Stomach (tissue), 9 donors: ENCODE measurements around the gene PLIN5. TPM values are rescaled to one million over a fixed set of nuclear protein-coding genes. Genes with fewer than 3 reads are reported as not detected.
"Not testable (repeated sequence)": the region's sequence is repeated elsewhere in the genome, so short reads cannot be mapped to it uniquely, and the experiment has no call there.

Experiments
- DNase-seq, 2 donors: peaks; one replicate each; pipeline versions ENCODE4 v3.0.0 to v3.0.0-alpha.2; 2013 to 2019
- H3K27ac ChIP-seq, 5 donors: fragments of 200-600 bp in 4 of 5; sonication (generic) in 4 of 5; one replicate each; pipeline ENCODE4 v1.5.1; 2013 to 2019; ENCODE audit warnings: mild to moderate bottlenecking in 1 of 5, moderate library complexity in 1 of 5
- H3K27me3 ChIP-seq, 3 donors: fragments of 200-600 bp; sonication (generic); one replicate each; pipeline ENCODE4 v1.5.1; 2017 to 2019; ENCODE audit warnings: mixed run types in 1 of 3
- H3K36me3 ChIP-seq, 4 donors: fragments of 200-600 bp; sonication (generic); 1 replicate in 3 of 4; 2 replicates in 1 of 4; pipeline ENCODE4 v1.5.1; 2016 to 2019
- H3K4me1 ChIP-seq, 4 donors: fragments of 200-600 bp; sonication (generic); one replicate each; pipeline ENCODE4 v1.5.1; 2016 to 2019
- H3K4me3 ChIP-seq, 4 donors: fragments of 200-600 bp; sonication (generic) in 3 of 4; one replicate each; pipeline ENCODE4 v1.5.1; 2016 to 2019; ENCODE audit warnings: mild to moderate bottlenecking in 1 of 4
- H3K9me3 ChIP-seq, 4 donors: fragments of 200-600 bp; sonication (generic); one replicate each; pipeline ENCODE4 v1.5.1; 2016 to 2019
- CTCF ChIP-seq, 7 experiments: fragments of 450-650 bp in 4 of 7; fragments of 200-600 bp in 3 of 7; sonication (generic) in 3 of 7; IDR thresholded peaks; one replicate each; pipeline ENCODE4 v1.5.1; 2016 to 2019; ENCODE audit warnings: antibody characterized with exemption in 7 of 7, control low read depth in 2 of 7, mild to moderate bottlenecking in 1 of 7
- EP300 ChIP-seq: sonication (generic); formaldehyde crosslinking; IDR thresholded peaks from one replicate; pipeline ENCODE4 v1.6.1; 2017; ENCODE audit warnings: antibody characterized with exemption
- POLR2A ChIP-seq, 4 donors: fragments of 450-650 bp; IDR thresholded peaks; one replicate each; pipeline ENCODE4 v1.6.1; 2016; ENCODE audit warnings: antibody characterized with exemption in 4 of 4, control low read depth in 2 of 4, mild to moderate bottlenecking in 1 of 4, moderate library complexity in 1 of 4
- POLR2AphosphoS5 ChIP-seq, 3 donors: sonication (generic); formaldehyde crosslinking; IDR thresholded peaks; one replicate each; pipeline ENCODE4 v1.6.1; 2016; ENCODE audit warnings: antibody characterized with exemption in 3 of 3
- WGBS, 5 donors: extraction: QIAGEN DNeasy Blood & Tissue Kit in 3 of 5; methylation state at CpG; one replicate each; pipeline versions ENCODE4 v1.1.5 to v1.1.7; 2013 to 2018; 5-methylcytosine and 5-hydroxymethylcytosine counted together
- intact Hi-C: fragments of 100-400 bp; cut with DNase I; formaldehyde crosslinking; loops from one replicate; pipeline ENCODE4 v1.15.1; 2023; ENCODE audit warnings: low total_unique reads
- polyA plus RNA-seq, 3 donors: library from polyadenylated mRNA; stranded (reverse); fragments of 200-250 nt; gene quantifications; one replicate each; pipeline ENCODE4 v1.2.3, GENCODE V29; 2013
- total RNA-seq, 5 donors: library from RNA; depleted of rRNA; stranded (reverse); fragments of >200 nt; gene quantifications; one replicate each; pipeline versions ENCODE4 v1.1.0 to v1.2.3, GENCODE V29; 2014 to 2016
- donor health status: healthy with polysubstance abuse.
- donor health status: Bipolar disorder and iron deficiency.
- donor health status: healthy.

PLIN5 gene
- total and polyA plus RNA-seq, 8 donors = 1.4 to 114 (median 31.6) TPM

- H3K9me3 ChIP-seq = no peaks in the 10 kb centered on the region
Measured at GRCh38 chr19:4528843-4529242, 6.2 kb downstream of the PLIN5 start.

GRCh38 chr19:4527377-4527776 is 7.6 kb downstream of the PLIN5 start:
- 75 to 89% (median 82%) methylated on average over 8 of the region's 8 CpGs for WGBS, 5 donors
- peaks cover 0 to 15% (median 11%) of the 10 kb centered on the region in 4 donors for H3K4me1 ChIP-seq
- H3K4me3 ChIP-seq, intact Hi-C loops, H3K36me3 ChIP-seq, H3K27ac ChIP-seq, DNase-seq, H3K27me3 ChIP-seq, H3K9me3 ChIP-seq: not testable (repeated sequence)

More at GRCh38 chr19:4528843-4529242, 6.2 kb downstream of the PLIN5 start:
- intact Hi-C loops = no loop called here
- WGBS, 5 donors = 75 to 86% (median 80%) methylated on average over 12 to 15 of the region's 15 CpGs
- Histone ChIP-seq H3K27ac (no peak overlapping the region), H3K36me3 (peaks cover 0 to 5% (median 0%) of the 10 kb centered on the region in 4 donors), H3K4me3 (no peak overlapping the region), H3K4me1 (peaks cover 0 to 13% (median 9%) of the 10 kb centered on the region in 4 donors), H3K27me3 (peaks cover 0 to 3% (median 0%) of the 10 kb centered on the region in 3 donors)
- no peak for DNase-seq
- TF ChIP-seq POLR2A (IDR thresholded peaks at IDR 0.05) (no peak), CTCF (IDR thresholded peaks at IDR 0.05) (no peak), EP300 (no peak), POLR2AphosphoS5 (IDR thresholded peaks at IDR 0.05) (no peak)

- intact Hi-C loops = no loop called here
- TF ChIP-seq CTCF (IDR thresholded peaks at IDR 0.05) (no peak), EP300 (no peak)
- H3K4me1 ChIP-seq = peaks cover 0 to 6% (median 3%) of the 10 kb centered on the region in 4 donors
- no peaks in the 10 kb centered on the region for H3K9me3 ChIP-seq
- H3K27me3 ChIP-seq = peaks cover 0 to 9% (median 0%) of the 10 kb centered on the region in 3 donors
- WGBS, 5 donors = 67 to 82% (median 80%) methylated on average over 21 to 23 of the region's 23 CpGs
- no peak for DNase-seq
- peaks cover 0 to 5% (median 0%) of the 10 kb centered on the region in 4 donors for H3K36me3 ChIP-seq
- no peak overlapping the region for H3K27ac ChIP-seq
- H3K4me3 ChIP-seq = no peak overlapping the region
Measured at GRCh38 chr19:4525563-4526002, 9.4 kb downstream of the PLIN5 start.

- H3K9me3 ChIP-seq = no peaks in the 10 kb centered on the region
- peaks cover 0 to 6% (median 0%) of the 10 kb centered on the region in 3 donors for H3K27me3 ChIP-seq
- H3K4me1 ChIP-seq = peaks cover 0 to 7% (median 3%) of the 10 kb centered on the region in 4 donors
- peak; percentile 63 to 67 for DNase-seq
- H3K36me3 ChIP-seq = peaks cover 0 to 5% (median 0%) of the 10 kb centered on the region in 4 donors
- no peak overlapping the region for H3K4me3 ChIP-seq
- TF ChIP-seq POLR2AphosphoS5 (IDR thresholded peaks at IDR 0.05) (no peak), EP300 (no peak), POLR2A (IDR thresholded peaks at IDR 0.05) (no peak), CTCF (IDR thresholded peaks at IDR 0.05) (peak in 5 of 7 experiments; percentile 19 to 65 (median 60))
- WGBS, 5 donors = 71 to 78% (median 73%) methylated on average over 14 to 23 of the region's 23 CpGs
- intact Hi-C loops = no loop called here
- H3K27ac ChIP-seq = no peak overlapping the region
Measured at GRCh38 chr19:4524808-4525562, 10.0 kb downstream of the PLIN5 start.
